Parathyroid adenoma (tissue), 2 donors: ENCODE results near the gene RPS6KA1.

Experiments
- H2AFZ ChIP-seq: fragments of 300-600 bp; sonication (generic); one replicate; pipeline ENCODE4 v1.7.0; 2017; ENCODE audit warnings: antibody characterized with exemption, mild to moderate bottlenecking
- H3K27ac ChIP-seq: fragments of 300-600 bp; sonication (generic); one replicate; pipeline ENCODE4 v1.7.0; 2017
- H3K27me3 ChIP-seq: fragments of 300-600 bp; sonication (generic); one replicate; pipeline ENCODE4 v1.7.0; 2017; ENCODE audit warnings: low read length; ENCODE audit not compliant: control insufficient read depth, insufficient read depth
- H3K36me3 ChIP-seq: fragments of 300-600 bp; sonication (generic); one replicate; pipeline ENCODE4 v1.7.0; 2017; ENCODE audit warnings: low read length; ENCODE audit not compliant: control insufficient read depth, insufficient read depth
- H3K4me1 ChIP-seq: fragments of 300-600 bp; sonication (generic); one replicate; pipeline ENCODE4 v1.7.0; 2017; ENCODE audit warnings: control low read depth
- H3K4me2 ChIP-seq: fragments of 300-600 bp; sonication (generic); one replicate; pipeline ENCODE4 v1.7.0; 2017; ENCODE audit warnings: low read length
- H3K4me3 ChIP-seq: fragments of 300-600 bp; sonication (generic); one replicate; pipeline ENCODE4 v1.7.0; 2017; ENCODE audit warnings: low read depth, low read length
- H3K79me2 ChIP-seq: fragments of 300-600 bp; sonication (generic); one replicate; pipeline ENCODE4 v1.7.0; 2017; ENCODE audit warnings: control low read depth
- H3K9ac ChIP-seq: fragments of 300-600 bp; sonication (generic); one replicate; pipeline ENCODE4 v1.7.0; 2017; ENCODE audit warnings: mild to moderate bottlenecking
- H3K9me3 ChIP-seq: fragments of 300-600 bp; sonication (generic); one replicate; pipeline ENCODE4 v1.7.0; 2017; ENCODE audit warnings: low read length; ENCODE audit not compliant: control insufficient read depth
- CTCF ChIP-seq: fragments of 300-600 bp; sonication (generic); IDR thresholded peaks from one replicate; pipeline ENCODE4 v1.7.0; 2017; ENCODE audit warnings: antibody characterized with exemption, mild to moderate bottlenecking
- donor health status: primary hyperparathyroidism.

Gene RPS6KA1

DNA sequence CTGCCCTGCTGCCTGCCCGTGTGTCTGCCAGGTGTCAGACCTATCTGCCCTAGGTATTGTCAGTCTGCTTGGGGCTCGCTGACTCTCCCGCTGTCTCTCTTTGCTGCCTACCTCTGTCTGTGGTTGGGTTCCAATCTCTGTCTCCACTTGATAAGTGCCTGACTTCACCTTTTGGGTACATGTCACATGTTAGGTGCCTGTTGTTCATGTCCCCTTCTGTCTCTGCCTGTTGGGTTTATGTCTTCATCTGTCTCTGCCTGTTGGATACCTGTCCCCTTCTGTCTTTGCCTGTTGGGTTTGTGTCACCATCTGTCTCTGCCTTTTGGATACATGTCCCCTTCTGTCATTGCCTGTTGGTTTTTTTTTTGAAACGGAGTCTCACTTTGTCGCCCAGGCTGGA, 14.6 kb downstream of the RPS6KA1 start:
- Histone ChIP-seq H3K4me3 (no peak overlapping the region), H2AFZ (no peak overlapping the region), H3K27ac (no peak overlapping the region), H3K4me1 (no peaks in the 10 kb centered on the region), H3K36me3 (no peaks in the 10 kb centered on the region), H3K9me3 (no peaks in the 10 kb centered on the region), H3K4me2 (no peak overlapping the region), H3K9ac (no peak overlapping the region), H3K79me2 (peaks cover 2% of the 10 kb centered on the region), H3K27me3 (no peaks in the 10 kb centered on the region)
- no peak for TF ChIP-seq CTCF

DNA sequence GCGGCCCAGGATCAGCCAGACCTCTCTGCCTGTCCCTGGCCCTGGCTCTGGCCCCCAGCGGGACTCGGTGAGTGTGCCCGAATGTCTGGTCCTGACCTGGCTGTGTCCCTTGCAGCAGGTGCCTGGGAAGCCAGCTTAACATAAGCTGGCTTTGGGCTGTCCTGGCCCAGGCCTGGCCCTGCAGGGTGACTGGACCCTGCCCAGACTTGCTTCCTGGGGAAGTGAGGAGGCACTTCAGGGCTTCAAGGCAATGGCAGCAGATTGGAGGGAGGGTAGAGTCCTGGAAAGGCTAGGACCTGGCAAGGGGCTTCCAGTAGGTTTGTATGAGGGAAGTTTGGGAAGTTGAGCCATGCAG, 16.4 kb downstream of the RPS6KA1 start:
- Histone ChIP-seq H3K9ac (no peak overlapping the region), H3K27ac (no peak overlapping the region), H2AFZ (no peak overlapping the region), H3K4me2 (no peak overlapping the region), H3K27me3 (no peaks in the 10 kb centered on the region), H3K9me3 (no peaks in the 10 kb centered on the region), H3K36me3 (no peaks in the 10 kb centered on the region), H3K4me1 (no peaks in the 10 kb centered on the region), H3K4me3 (no peak overlapping the region), H3K79me2 (no peaks in the 10 kb centered on the region)
- TF ChIP-seq CTCF = no peak

DNA sequence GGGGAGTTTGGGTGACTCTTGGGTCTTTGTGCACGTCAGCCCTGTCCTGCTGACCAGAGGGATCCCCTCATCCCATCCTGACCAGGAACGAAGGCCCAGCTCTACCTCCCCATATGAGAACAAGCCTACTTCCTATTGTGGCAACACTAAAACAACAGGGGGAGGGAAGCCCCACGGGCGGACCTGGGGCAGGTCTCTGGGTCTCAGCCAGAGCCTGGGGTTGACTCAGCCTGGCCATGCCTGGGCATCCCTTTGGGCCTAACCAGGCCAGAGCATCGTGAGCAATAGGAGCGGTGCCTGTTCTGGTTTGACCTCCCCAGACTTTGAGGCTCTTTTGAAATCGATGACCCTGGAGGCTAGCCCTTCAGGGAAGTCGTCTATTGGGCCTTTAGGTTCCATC, 16.8 kb downstream of the RPS6KA1 start:
- Histone ChIP-seq H2AFZ (no peak overlapping the region), H3K4me3 (no peak overlapping the region), H3K79me2 (no peaks in the 10 kb centered on the region), H3K36me3 (no peaks in the 10 kb centered on the region), H3K4me1 (no peaks in the 10 kb centered on the region), H3K9me3 (no peaks in the 10 kb centered on the region), H3K4me2 (no peak overlapping the region), H3K9ac (no peak overlapping the region), H3K27ac (no peak overlapping the region), H3K27me3 (no peaks in the 10 kb centered on the region)
- TF ChIP-seq CTCF = no peak

GRCh38 chr1:26546819-26547218, 17.3 kb downstream of the RPS6KA1 start:
- H3K4me1 ChIP-seq = no peaks in the 10 kb centered on the region
- H3K4me2 ChIP-seq = no peak overlapping the region
- no peaks in the 10 kb centered on the region for H3K9me3 ChIP-seq
- no peaks in the 10 kb centered on the region for H3K27me3 ChIP-seq
- H3K27ac ChIP-seq = no peak overlapping the region
- H3K36me3 ChIP-seq = no peaks in the 10 kb centered on the region
- no peak overlapping the region for H2AFZ ChIP-seq
- no peaks in the 10 kb centered on the region for H3K79me2 ChIP-seq
- TF ChIP-seq CTCF = no peak
- no peak overlapping the region for H3K4me3 ChIP-seq
- no peak overlapping the region for H3K9ac ChIP-seq

GRCh38 chr1:26548841-26549240, 19.3 kb downstream of the RPS6KA1 start:
- Histone ChIP-seq H3K27ac (no peak overlapping the region), H3K36me3 (no peaks in the 10 kb centered on the region)
- no peak for TF ChIP-seq CTCF

More at GRCh38 chr1:26548841-26549240, 19.3 kb downstream of the RPS6KA1 start:
- Histone ChIP-seq H3K79me2 (no peaks in the 10 kb centered on the region), H3K9ac (no peak overlapping the region), H3K4me3 (no peak overlapping the region), H3K4me1 (no peaks in the 10 kb centered on the region), H3K9me3 (no peaks in the 10 kb centered on the region), H3K27me3 (no peaks in the 10 kb centered on the region), H2AFZ (no peak overlapping the region), H3K4me2 (no peak overlapping the region)
